GM12878 (cell line): ENCODE data around the gene TEX2. TPM values are rescaled to one million over a fixed set of nuclear protein-coding genes. Genes with fewer than 3 reads are reported as not detected.

Source experiments
- GABPA ChIP-seq: IDR thresholded peaks from 2 replicates; pipeline ENCODE4 v1.6.1; 2014; ENCODE audit warnings: antibody characterized with exemption, low read depth, mild to moderate bottlenecking, inconsistent platforms
- MLLT1 ChIP-seq: fragments of 450-650 bp; IDR thresholded peaks from 2 replicates; pipeline ENCODE4 v1.6.1; 2016; ENCODE audit warnings: mild to moderate bottlenecking
- NRF1 ChIP-seq: conservative IDR thresholded peaks from 2 replicates; pipeline ENCODE4 v1.6.1; 2011; ENCODE audit warnings: mild to moderate bottlenecking, low read depth, low read length, improper control_type of control experiment
- PKNOX1 ChIP-seq: fragments of 450-650 bp; IDR thresholded peaks from 2 replicates; pipeline ENCODE4 v1.6.1; 2016; ENCODE audit warnings: mild to moderate bottlenecking
- RAD51 ChIP-seq: fragments of 450-650 bp; IDR thresholded peaks from 2 replicates; pipeline ENCODE4 v1.6.1; 2016; ENCODE audit warnings: moderate library complexity, mild to moderate bottlenecking, inconsistent platforms
- USF2 ChIP-seq: IDR thresholded peaks from 2 replicates; pipeline ENCODE4 v1.6.1; 2011; ENCODE audit warnings: low read depth, low read length, improper control_type of control experiment, borderline replicate concordance
- ZBTB40 ChIP-seq: fragments of 450-650 bp; IDR thresholded peaks from 2 replicates; pipeline ENCODE4 v1.6.1; 2016; ENCODE audit warnings: mild to moderate bottlenecking, moderate library complexity, borderline replicate concordance
- polyA plus RNA-seq, 11 experiments: library from polyadenylated mRNA; depleted of rRNA in 4 of 11; unstranded in 6 of 11; stranded (reverse) in 5 of 11; fragments of >200 nt; fragmentation: Nextera tagmentation in 4 of 11; fragmentation: Illumina TruSeq in 1 of 11; extraction: Ambion mirVana in 4 of 11; extraction: Trizol in 1 of 11; gene quantifications; 1 replicate in 1 of 11; 2 replicates in 10 of 11; pipeline versions ENCODE4 v1.2.1 to v1.2.3, GENCODE V29; 2011 to 2016; ENCODE audit warnings: inconsistent platforms in 2 of 11, missing spikeins in 2 of 11, low read depth in 1 of 11
- total RNA-seq, 4 experiments: library from RNA; depleted of rRNA in 3 of 4; stranded (reverse); fragments of >200 nt in 3 of 4; fragmentation: Illumina TruSeq in 1 of 4; extraction: Trizol in 1 of 4; gene quantifications; 2 replicates each; pipeline versions ENCODE4 v1.2.1 to v1.2.3, GENCODE V29; 2013 to 2021

The TEX2 gene
- total and polyA plus RNA-seq, 10 of the 15 experiments (the other 5 are each of a cell fraction or from before 2014, with no cell fraction given) = 3.8 to 19.9 (median 15.8) TPM

- TF ChIP-seq PKNOX1 (no peak), NRF1 (no peak), RAD51 (no peak), MLLT1 (no peak), GABPA (no peak), ZBTB40 (no peak), USF2 (no peak)
- TF ChIP-seq, all 136 proteins: peak for 0
Measured at GRCh38 chr17:64166876-64167275, 96.2 kb downstream of the TEX2 start (continued).
